Ramos (cell line): ENCODE results near the gene ZMPSTE24.
"Not testable (repeated sequence)": the region's sequence is repeated elsewhere in the genome, so short reads cannot be mapped to it uniquely, and the experiment has no call there.

Experiments used
- in situ Hi-C: fragments of 300-500 bp; cut with MboI; formaldehyde crosslinking; loops from one replicate; pipeline ENCODE4 v1.14.3; 2022; ENCODE audit warnings: low sequenced_read_pairs; ENCODE audit not compliant: unreplicated experiment

ZMPSTE24 gene

GRCh38 chr1:40257688-40258444, at the start of gene ZMPSTE24:
TSS of gene ZMPSTE24 (plus strand) at chr1:40258236. CDS start at chr1:40258272, 36 bp downstream.
- in situ Hi-C loops, result no loop called here

GRCh38 chr1:40210511-40211204, 47.4 kb upstream of the ZMPSTE24 start:
- in situ Hi-C loops, result no loop called here

- in situ Hi-C loops, result no loop called here
These were observed 39.7 kb upstream of the ZMPSTE24 start for GRCh38 chr1:40218333-40218732.

GRCh38 chr1:40221471-40221905, 36.5 kb upstream of the ZMPSTE24 start:
- in situ Hi-C loops, result not testable (repeated sequence)

GRCh38 chr1:40221977-40222772, 35.9 kb upstream of the ZMPSTE24 start:
- in situ Hi-C loops, result no loop called here

- in situ Hi-C loops, result no loop called here
These were observed 34.0 kb upstream of the ZMPSTE24 start for GRCh38 chr1:40224040-40224439.

- in situ Hi-C loops, result no loop called here
These were observed 31.8 kb upstream of the ZMPSTE24 start for GRCh38 chr1:40226192-40226591.

GRCh38 chr1:40232444-40232843, 25.6 kb upstream of the ZMPSTE24 start:
- in situ Hi-C loops, result no loop called here

GRCh38 chr1:40239626-40240025, 18.4 kb upstream of the ZMPSTE24 start:
- in situ Hi-C loops, result no loop called here

GRCh38 chr1:40240390-40240789, 17.6 kb upstream of the ZMPSTE24 start:
- in situ Hi-C loops, result no loop called here

GRCh38 chr1:40241362-40241761, 16.7 kb upstream of the ZMPSTE24 start:
- in situ Hi-C loops, result no loop called here

- in situ Hi-C loops, result no loop called here
These were observed 14.7 kb upstream of the ZMPSTE24 start for GRCh38 chr1:40243351-40243750.

- in situ Hi-C loops, result no loop called here
These were observed 13.8 kb upstream of the ZMPSTE24 start for GRCh38 chr1:40244138-40244744.

- in situ Hi-C loops, result no loop called here
These were observed 12.3 kb upstream of the ZMPSTE24 start for GRCh38 chr1:40245686-40246085.

- in situ Hi-C loops, result no loop called here
These were observed 10.4 kb upstream of the ZMPSTE24 start, which contains the start of gene TMCO2 for GRCh38 chr1:40247655-40248054. TSS of gene TMCO2 (plus strand) at chr1:40247937. CDS start at chr1:40247994, 57 bp downstream.

GRCh38 chr1:40248412-40248811, 9.6 kb upstream of the ZMPSTE24 start:
- in situ Hi-C loops, result no loop called here

GRCh38 chr1:40251456-40251855, 6.6 kb upstream of the ZMPSTE24 start:
- in situ Hi-C loops, result no loop called here

- in situ Hi-C loops, result no loop called here
These were observed 5.4 kb upstream of the ZMPSTE24 start for GRCh38 chr1:40252601-40253000.

GRCh38 chr1:40255231-40255630, 2.8 kb upstream of the ZMPSTE24 start:
- in situ Hi-C loops, result no loop called here

GRCh38 chr1:40256401-40257084, 1.5 kb upstream of the ZMPSTE24 start:
- in situ Hi-C loops, result no loop called here
